GM12872 (cell line): Measurements from ENCODE around the gene BCCIP.

Source experiments
- CTCF ChIP-seq: IDR thresholded peaks from 3 replicates; pipeline ENCODE4 v1.5.1; 2011; ENCODE audit warnings: low read depth, mild to moderate bottlenecking, low read length, moderate library complexity; ENCODE audit not compliant: insufficient read depth

BCCIP gene

GRCh38 chr10:125799451-125800182, 23.7 kb upstream of the BCCIP start:
- TF ChIP-seq CTCF, result no peak

- TF ChIP-seq CTCF, result no peak
Measured at GRCh38 chr10:125801574-125801973, 21.8 kb upstream of the BCCIP start.

- no peak for TF ChIP-seq CTCF
Measured at GRCh38 chr10:125802131-125802530, 21.2 kb upstream of the BCCIP start.

GRCh38 chr10:125802739-125803138, 20.6 kb upstream of the BCCIP start:
- TF ChIP-seq CTCF, result no peak

- TF ChIP-seq CTCF, result no peak
Measured at GRCh38 chr10:125808047-125808446, 15.3 kb upstream of the BCCIP start.

GRCh38 chr10:125811251-125811650, 12.1 kb upstream of the BCCIP start:
- TF ChIP-seq CTCF, result no peak

- TF ChIP-seq CTCF, result no peak
Measured at GRCh38 chr10:125812128-125812750, 11.1 kb upstream of the BCCIP start.
